Measurements from ENCODE around the gene CLDN9.

GRCh38 chr16:3038256-3038655 is 25.5 kb downstream of the CLDN9 start:
- TF ChIP-seq CTCF (IDR thresholded peaks at IDR 0.05) (no peak), POLR2A (IDR thresholded peaks at IDR 0.05) (no peak), EP300 (IDR thresholded peaks at IDR 0.05) (no peak), POLR2AphosphoS5 (IDR thresholded peaks at IDR 0.05) (no peak)

All from gastroesophageal sphincter (tissue), 3 donors.